Measurements from ENCODE around the gene IKZF3. TPM values are rescaled to one million over a fixed set of nuclear protein-coding genes. Genes with fewer than 3 reads are reported as not detected.
A peak's percentile ranks its signal among the peaks of the same experiment; 100 is the strongest.

IKZF3 gene
- polyA plus RNA-seq (0.04 TPM in 1 of 3 replicates, not detected in the others), polyA minus RNA-seq (0.23 TPM in 1 of 3 replicates, not detected in the others)
- polyA plus RNA-seq (2011; ENCODE audit: low read depth), result not detected
- not detected in 2 replicates for polyA plus RNA-seq (2011; cell fraction: cytosol; rRNA removed)
- polyA plus RNA-seq (2011; cell fraction: nucleus; rRNA removed), result not detected in 2 replicates
- polyA plus RNA-seq (2012; ENCODE audit: low replicate concordance), result 0.08 TPM in 1 of 2 replicates, not detected in the other
- polyA minus RNA-seq (2011; cell fraction: cytosol; rRNA and poly(A)+ RNA removed), result not detected
- not detected in 2 replicates for polyA minus RNA-seq (2011; cell fraction: nucleus; rRNA and poly(A)+ RNA removed)

DNA sequence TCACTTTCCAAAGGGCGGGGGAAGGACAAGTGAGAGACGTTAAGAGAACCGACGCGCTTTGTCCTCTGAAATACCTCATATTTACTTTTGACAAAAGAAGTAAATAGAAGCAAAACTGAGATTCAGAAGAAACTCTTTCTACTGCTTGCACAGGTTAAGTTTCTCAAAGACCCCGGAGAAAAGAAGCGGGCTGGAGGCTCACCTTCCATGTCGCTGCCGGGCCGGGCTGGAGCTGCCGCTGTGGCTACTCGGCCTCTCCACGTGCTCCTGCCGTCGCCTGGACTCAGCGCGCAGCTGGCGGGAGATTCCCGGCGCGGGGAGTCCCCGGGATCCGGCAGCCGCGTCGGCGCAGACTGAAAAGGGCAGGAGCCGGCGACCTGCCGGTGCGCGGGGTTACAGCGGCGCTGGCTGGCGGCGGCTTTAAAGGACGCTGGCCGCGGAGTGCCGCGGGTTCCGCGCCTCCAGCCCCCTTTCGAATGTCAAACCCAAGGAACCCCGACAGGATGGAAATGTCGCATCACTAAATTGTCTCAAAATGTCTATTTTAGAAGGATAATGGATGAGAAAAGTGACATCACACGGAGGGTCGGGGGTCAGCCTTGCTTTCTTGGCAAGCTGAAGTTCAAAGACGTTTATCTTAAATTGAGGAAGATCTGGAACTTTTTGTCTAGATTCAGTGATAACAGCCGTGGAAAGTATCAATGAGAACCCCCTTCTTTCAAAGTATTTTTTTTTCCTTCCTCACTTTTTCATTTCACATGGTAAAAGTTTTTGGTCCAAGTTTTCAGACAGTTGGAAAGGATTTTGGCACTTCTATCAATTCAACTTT is at the start of gene IKZF3:
IKZF3 (minus strand) TSS at position 395 of the 829 bp plus-strand sequence; CDS start at position 209, 186 bp downstream.
- Histone ChIP-seq H3K4me1 (ENCODE audit: control insufficient read depth, extremely low read depth, insufficient read depth, low read length) (no peaks in the 10 kb centered on the region), H2AFZ (ENCODE audit: control insufficient read depth, low read length) (no peak within 1 kb of the TSS), H4K20me1 (ENCODE audit: control insufficient read depth, extremely low read depth, insufficient read depth, low read length) (no peaks in the 10 kb centered on the region), H3K4me2 (ENCODE audit: control insufficient read depth, extremely low read depth, insufficient read depth, low read depth, low read length) (peak within 1 kb of the TSS; percentile 41), H3K4me3 (ENCODE audit: control insufficient read depth in 2 of 3, extremely low read depth in 1 of 3, insufficient read depth in 2 of 3, low read depth in 1 of 3, low read length in 3 of 3) (peak within 1 kb of the TSS in 1 of 3 experiments; percentile 25), H3K27me3 (ENCODE audit: control insufficient read depth, extremely low read depth, insufficient read depth, low read length) (peaks cover 61% of the 10 kb centered on the region), H3K9me3 (ENCODE audit: control insufficient read depth, low read depth, low read length) (no peaks in the 10 kb centered on the region), H3K9ac (ENCODE audit: control insufficient read depth, extremely low read depth, insufficient read depth, low read length) (no peak within 1 kb of the TSS), H3K36me3 (ENCODE audit: control insufficient read depth in 2 of 2, extremely low read depth in 1 of 2, insufficient read depth in 2 of 2, low read length in 2 of 2) (no peaks in the 10 kb centered on the region), H3K27ac (ENCODE audit: control insufficient read depth, insufficient read depth, low read length) (no peak within 1 kb of the TSS), H3K79me2 (ENCODE audit: control insufficient read depth, insufficient read depth, low read length) (no peaks in the 10 kb centered on the region), H3K9me1 (ENCODE audit: control insufficient read depth, extremely low read depth, insufficient read depth, low read length) (no peaks in the 10 kb centered on the region)
- dilution Hi-C loops (cut with MboI; ENCODE audit: extremely low pct_ligation_motif_present, low sequenced_read_pairs), result no loop called here
- DNase-seq (ENCODE audit: low read depth, low spot score) (no peak), FAIRE-seq (no peak)
- peak; percentile 70 for TF ChIP-seq EZH2 (IDR thresholded peaks at IDR 0.05; ENCODE audit: low read length)
- TF ChIP-seq, protein P1, sequence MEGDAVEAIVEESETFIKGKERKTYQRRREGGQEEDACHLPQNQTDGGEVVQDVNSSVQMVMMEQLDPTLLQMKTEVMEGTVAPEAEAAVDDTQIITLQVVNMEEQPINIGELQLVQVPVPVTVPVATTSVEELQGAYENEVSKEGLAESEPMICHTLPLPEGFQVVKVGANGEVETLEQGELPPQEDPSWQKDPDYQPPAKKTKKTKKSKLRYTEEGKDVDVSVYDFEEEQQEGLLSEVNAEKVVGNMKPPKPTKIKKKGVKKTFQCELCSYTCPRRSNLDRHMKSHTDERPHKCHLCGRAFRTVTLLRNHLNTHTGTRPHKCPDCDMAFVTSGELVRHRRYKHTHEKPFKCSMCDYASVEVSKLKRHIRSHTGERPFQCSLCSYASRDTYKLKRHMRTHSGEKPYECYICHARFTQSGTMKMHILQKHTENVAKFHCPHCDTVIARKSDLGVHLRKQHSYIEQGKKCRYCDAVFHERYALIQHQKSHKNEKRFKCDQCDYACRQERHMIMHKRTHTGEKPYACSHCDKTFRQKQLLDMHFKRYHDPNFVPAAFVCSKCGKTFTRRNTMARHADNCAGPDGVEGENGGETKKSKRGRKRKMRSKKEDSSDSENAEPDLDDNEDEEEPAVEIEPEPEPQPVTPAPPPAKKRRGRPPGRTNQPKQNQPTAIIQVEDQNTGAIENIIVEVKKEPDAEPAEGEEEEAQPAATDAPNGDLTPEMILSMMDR (optimal IDR thresholded peaks at IDR 0.05 in 1 of 3, IDR thresholded peaks at IDR 0.05 in 1 of 3, conservative IDR thresholded peaks at IDR 0.05 in 1 of 3; ENCODE audit: extremely low read depth in 1 of 3, insufficient read depth in 2 of 3, low read length in 3 of 3), result peak; percentile 24 to 67 (median 54)

DNA sequence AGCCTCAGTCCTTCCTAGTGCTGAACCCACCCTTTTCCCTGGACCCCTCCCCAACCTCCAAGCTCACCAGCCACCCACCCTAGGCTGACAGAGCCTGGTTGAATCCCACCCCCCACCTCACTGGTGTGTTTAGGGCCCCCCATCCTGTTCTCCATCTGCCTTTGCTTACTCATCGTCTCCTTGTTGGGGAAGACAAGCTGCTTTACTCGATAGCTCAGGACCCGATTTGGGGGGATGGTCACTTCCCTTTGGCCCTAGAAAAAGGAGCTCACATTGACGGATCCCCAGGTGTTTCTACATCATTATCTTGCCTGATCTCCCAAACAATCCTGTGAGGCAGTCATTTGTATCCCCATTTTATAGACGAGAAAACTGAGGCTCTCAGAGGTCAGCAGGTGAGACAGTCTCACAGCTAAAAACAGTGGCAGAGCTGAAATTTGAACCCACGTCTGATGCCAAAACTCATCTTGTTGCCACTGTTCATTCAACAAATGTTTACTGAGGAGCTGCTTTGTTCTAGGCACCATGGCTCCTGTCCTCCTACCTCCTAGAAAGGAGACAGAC is 44.8 kb upstream of the IKZF3 start:
- Histone ChIP-seq H4K20me1 (ENCODE audit: control insufficient read depth, extremely low read depth, insufficient read depth, low read length) (no peaks in the 10 kb centered on the region), H3K27me3 (ENCODE audit: control insufficient read depth, extremely low read depth, insufficient read depth, low read length) (no peaks in the 10 kb centered on the region), H3K79me2 (ENCODE audit: control insufficient read depth, insufficient read depth, low read length) (no peaks in the 10 kb centered on the region), H2AFZ (ENCODE audit: control insufficient read depth, low read length) (no peak overlapping the region), H3K27ac (ENCODE audit: control insufficient read depth, insufficient read depth, low read length) (no peak overlapping the region), H3K4me2 (ENCODE audit: control insufficient read depth, extremely low read depth, insufficient read depth, low read depth, low read length) (no peak overlapping the region), H3K9me1 (ENCODE audit: control insufficient read depth, extremely low read depth, insufficient read depth, low read length) (no peaks in the 10 kb centered on the region), H3K4me3 (ENCODE audit: control insufficient read depth in 2 of 3, extremely low read depth in 1 of 3, insufficient read depth in 2 of 3, low read depth in 1 of 3, low read length in 3 of 3) (no peak overlapping the region), H3K9me3 (ENCODE audit: control insufficient read depth, low read depth, low read length) (no peaks in the 10 kb centered on the region), H3K36me3 (ENCODE audit: control insufficient read depth in 2 of 2, extremely low read depth in 1 of 2, insufficient read depth in 2 of 2, low read length in 2 of 2) (peaks cover 0 to 15% of the 10 kb centered on the region in 2 experiments), H3K4me1 (ENCODE audit: control insufficient read depth, extremely low read depth, insufficient read depth, low read length) (no peaks in the 10 kb centered on the region), H3K9ac (ENCODE audit: control insufficient read depth, extremely low read depth, insufficient read depth, low read length) (no peak overlapping the region)
- dilution Hi-C loops (cut with MboI; ENCODE audit: extremely low pct_ligation_motif_present, low sequenced_read_pairs), result no loop called here
- FAIRE-seq (no peak), DNase-seq (ENCODE audit: low read depth, low spot score) (no peak)
- TF ChIP-seq, protein P1 (optimal IDR thresholded peaks at IDR 0.05 in 1 of 3, IDR thresholded peaks at IDR 0.05 in 1 of 3, conservative IDR thresholded peaks at IDR 0.05 in 1 of 3; ENCODE audit: extremely low read depth in 1 of 3, insufficient read depth in 2 of 3, low read length in 3 of 3), result no peak
- TF ChIP-seq EZH2 (IDR thresholded peaks at IDR 0.05; ENCODE audit: low read length), result no peak

All from keratinocyte (primary cell).